ENCODE data around the gene PITPNM3.

DNA sequence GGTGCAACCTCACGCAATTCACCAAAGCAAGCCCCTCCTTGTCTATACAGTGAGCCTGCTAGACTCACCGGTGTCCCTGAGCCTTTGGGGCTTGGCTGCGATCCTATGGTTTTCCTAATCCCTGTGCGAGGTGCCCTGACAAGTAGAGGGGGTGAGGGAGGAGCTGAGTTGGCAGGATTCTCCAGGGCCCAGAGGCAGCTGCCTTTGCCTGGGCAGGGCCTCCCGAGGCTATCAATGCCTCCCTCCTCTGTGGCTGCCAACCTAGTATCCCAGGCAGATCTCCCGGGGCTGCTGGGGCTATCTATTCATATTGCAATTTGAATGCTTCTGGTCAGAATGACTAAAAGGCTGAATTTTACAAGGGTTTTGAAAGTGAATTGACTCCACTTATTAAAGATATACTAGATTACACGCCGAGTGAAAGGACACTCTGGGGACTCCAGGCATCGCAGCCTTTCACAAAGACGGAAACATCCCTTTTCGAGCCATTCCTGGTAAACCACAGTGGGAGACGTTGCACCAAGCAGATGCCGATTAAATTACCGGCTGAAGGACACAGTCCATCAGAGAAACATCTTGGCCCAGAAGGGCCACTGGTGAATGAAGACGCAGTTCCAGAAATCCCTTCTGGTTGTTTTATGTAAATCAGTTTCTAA lies 11.3 kb upstream of the PITPNM3 start:
- TF ChIP-seq TAF1 (IDR thresholded peaks at IDR 0.05; ENCODE audit: borderline replicate concordance, low read depth, low read length), result no peak
- no peak for TF ChIP-seq POLR2A (IDR thresholded peaks at IDR 0.05; ENCODE audit: low read depth, low read length)

Measured in GM12892 (cell line).